Stromal cell of bone marrow (primary cell): ENCODE measurements around the gene URGCP.
"Not testable (repeated sequence)": the region's sequence is repeated elsewhere in the genome, so short reads cannot be mapped to it uniquely, and the experiment has no call there.

Experiments used
- DNase-seq: peaks from one replicate; pipeline ENCODE4 v3.0.0-alpha.2; 2012; ENCODE audit warnings: low read depth

URGCP gene

GRCh38 chr7:43921423-43921822 lies 15.0 kb upstream of the URGCP start:
- DNase-seq: no peak

DNA sequence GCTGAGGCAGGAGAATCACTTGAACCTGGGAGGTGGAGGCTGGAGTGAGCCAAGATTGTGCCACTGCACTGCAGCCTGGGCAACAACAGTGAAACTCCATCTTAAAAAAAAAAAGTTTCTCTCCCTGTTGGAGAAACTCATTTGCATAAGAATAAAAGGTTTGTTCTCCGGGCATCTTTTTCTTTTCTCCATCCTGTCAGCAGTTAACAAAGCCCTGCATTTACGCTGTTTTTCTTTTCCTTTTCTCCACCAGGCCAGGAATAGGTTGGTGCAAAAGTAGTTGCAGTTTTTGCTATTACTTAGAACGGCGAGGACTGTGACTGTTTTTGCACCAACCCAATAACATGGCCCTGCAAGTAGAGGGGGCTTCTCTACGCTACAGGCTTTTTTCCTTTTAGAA lies 9.5 kb upstream of the URGCP start:
- no peak for DNase-seq

- DNase-seq: no peak
These were observed 8.4 kb upstream of the URGCP start for GRCh38 chr7:43914795-43915194.

GRCh38 chr7:43905956-43906330 lies 453 bp downstream of the URGCP start:
- no peak for DNase-seq

DNA sequence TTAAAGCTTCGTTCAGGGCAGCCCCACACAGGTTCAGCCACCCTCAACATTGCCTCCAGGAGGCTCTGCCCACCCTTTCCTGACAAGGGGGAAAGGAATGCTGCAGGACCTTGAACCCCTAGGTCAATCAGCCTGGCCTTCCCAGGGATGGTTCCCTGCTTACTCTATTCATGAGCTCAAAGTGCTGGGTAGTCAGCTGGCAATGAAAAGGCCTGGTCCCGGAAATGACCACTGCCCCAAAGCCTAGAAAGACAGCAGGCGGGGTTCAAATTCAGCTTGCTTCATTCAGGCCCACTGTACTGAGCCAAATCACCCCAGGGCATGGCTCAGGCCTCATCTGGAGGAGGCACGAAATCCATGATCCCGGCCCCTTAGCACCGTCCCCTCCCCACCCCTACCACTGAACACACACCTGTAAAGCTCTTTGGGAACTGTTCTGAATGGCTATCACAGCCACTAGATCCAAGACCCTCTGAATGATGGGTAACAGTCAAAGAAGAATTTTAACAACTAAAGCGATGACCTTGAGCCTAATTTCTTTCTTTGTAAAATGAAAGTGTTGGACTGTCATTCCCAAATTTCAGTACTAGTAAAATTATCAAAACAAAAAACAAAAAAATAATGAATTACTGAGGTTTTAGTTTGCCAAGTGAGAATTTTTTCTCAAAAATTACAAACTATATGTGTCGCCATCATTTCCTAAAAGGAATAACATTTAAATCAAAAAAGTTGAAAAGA lies 1.0 kb downstream of the URGCP start:
- no peak for DNase-seq

DNA sequence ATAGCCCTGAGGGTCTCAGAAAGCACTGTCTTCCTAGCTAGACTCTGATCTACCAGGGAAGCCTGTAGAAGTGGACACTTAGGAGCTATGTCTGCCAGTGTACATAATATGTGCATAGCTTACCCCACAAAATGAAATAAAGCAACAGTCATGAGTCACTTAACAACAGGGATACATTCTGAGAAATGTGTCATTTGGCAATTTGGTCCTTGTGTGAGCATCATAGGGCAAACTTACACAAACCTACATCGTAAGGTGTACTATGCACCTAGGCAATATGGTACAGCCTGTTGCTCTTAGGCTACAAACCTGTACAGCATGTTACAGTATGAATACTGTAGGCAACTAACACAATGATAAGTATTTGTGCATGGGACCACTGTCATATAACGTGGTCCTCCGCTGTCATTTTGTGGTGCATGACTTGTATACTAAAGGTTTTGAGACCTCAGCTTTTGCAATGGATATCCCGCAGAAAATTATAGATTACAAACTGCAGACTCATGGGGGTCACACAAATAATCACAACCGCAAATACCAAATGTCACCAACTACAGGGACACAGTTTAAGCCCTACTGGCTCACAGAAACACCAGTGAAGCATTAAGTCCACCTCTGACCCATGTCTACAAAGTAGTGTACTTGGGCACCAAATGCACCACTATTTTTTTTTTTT lies 1.7 kb downstream of the URGCP start:
- no peak for DNase-seq

DNA sequence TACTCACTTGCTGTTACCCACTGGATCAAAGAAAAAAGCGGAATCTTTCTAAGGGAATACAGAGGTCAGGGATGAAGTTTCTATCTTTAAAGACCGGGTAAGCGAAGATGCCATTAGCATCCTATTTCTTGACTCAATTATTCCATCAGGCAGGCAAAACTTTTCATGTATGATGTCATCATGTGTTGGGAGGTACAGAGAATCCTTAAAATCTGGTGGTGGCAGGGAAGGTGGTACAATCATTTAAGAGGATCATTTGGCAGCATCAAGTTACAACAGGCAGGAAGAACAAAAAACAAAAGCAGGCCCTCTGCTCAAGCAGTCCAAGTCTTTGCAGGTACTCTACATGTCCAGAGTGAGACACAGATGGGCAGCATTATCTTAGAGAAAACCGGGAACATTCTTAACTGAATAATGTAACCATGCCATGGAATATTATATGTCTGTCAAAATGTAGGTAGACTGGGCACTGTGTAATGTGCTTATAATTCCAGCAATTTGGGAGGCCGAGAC lies 3.8 kb downstream of the URGCP start:
- no peak for DNase-seq

- not testable (repeated sequence) for DNase-seq
These were observed 7.8 kb downstream of the URGCP start for GRCh38 chr7:43898571-43898970.

- no peak for DNase-seq
These were observed 10.5 kb downstream of the URGCP start for GRCh38 chr7:43895847-43896415.

DNA sequence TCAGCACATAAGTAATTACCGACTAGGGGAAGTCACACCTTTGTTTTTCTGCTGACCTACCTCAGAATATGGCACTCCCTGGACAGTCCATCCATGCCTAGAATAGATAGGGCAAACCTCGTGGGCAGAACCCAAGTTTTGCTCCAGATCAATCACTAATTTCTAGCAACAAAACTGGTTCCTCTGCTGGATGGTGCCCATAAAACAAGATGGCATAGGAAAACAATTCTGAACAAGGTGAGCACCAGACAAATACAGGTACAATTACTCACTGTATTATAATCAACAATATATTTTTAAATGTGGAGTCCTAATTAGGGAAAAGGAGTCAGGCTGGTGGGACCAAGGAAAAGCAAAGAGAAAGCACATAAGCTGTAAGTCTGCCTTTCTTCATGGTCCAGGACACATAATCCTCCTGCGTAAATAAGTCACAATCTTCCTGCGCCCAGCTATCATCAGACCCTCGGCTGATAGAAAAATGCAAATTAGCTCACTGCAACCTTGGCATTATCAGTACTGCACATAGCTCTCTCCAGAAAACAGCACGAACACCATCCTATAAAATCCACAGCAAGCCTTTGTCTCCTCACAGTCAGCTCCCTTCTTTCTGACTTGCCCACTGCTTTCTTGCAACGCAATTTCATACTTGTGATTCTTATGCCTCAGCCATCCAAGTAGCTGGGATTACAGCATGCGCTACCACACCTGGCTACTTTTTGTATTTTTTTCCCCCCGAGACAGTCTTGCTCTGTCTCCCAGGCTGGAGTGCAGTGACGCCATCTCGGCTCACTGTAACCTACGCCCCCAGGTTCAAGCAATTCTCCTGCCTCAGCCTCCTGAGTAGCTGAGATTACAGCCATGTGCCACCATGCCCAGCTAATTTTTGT lies 15.1 kb downstream of the URGCP start:
- no peak for DNase-seq

DNA sequence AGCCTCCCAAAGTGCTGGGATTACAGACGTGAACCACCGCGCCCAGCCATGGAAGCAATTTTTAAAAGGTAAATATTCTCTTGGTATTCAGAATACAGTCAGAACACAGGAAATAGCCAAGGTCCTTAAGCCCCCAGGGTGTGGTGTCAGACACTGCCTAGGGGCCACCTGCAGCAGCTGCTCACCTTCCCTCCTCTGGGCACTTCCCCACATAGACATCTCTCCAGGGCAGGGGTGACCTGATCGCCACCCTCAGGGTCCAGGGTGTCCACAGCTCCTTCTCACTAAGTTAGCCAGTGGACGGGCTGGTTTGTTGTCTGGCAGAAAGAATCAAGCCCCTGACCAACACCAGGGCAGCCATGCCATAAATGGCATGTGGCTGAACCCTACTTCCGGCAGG lies 15.9 kb downstream of the URGCP start:
- DNase-seq: no peak

- DNase-seq: no peak
These were observed 17.1 kb downstream of the URGCP start for GRCh38 chr7:43888993-43889945.

DNA sequence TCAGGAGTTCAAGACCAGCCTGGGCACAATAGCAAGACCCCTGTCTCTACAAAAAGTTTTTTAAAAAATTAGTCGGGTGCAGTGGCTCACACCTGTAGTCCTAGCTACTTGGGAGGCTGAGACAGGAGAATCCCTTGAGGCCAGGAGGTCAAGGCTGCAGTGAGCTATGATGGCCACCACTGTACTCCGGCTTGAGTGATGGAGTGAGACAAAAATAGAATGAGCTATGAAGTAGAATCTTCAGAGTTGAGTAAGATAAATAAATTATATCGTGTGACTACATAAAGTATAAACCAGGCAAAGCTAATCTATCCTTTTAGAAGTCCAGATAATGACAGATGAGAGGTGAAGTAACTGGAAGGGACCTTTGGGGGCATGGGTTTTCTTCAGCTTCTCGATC lies 21.8 kb downstream of the URGCP start:
- no peak for DNase-seq

DNA sequence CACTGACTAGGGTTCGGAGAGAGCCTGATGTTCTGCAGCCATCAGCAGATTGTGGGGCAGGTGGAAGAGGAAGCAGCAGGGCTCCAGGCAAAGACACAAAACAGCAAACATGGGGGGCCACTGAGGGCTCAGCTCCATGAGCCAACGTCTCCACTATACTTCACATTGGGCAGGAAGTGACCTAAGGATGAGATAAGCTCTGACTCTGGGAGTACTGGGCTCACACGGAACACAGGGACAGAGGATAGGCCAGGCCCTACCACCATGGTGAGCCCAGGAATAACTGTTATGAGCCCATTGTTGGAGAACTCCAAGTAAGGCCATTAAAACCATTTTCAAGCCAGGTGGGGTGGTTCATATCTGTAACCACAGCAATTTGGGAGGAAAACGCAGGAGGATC lies 22.2 kb downstream of the URGCP start:
- DNase-seq: no peak

DNA sequence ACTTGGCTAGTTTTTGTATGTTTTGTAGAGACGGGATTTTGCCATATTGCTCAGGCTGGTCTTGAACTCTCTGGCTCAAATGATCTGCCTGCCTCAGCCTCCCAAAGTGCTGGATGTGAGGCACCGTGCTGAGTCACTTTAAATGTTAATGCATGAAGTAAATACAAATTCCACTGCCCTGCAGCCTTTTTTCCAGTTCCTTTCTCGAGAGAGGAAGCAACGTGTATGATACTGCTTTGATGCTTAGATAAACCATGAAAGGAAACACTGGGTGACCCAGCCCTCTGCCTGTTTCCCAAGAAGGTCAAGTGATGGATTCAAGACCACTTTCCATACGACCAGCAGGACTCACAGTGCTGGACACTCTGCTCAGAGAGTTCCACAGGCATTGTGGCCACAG lies 25.8 kb downstream of the URGCP start:
- DNase-seq: no peak

GRCh38 chr7:43879477-43879876 lies 26.9 kb downstream of the URGCP start:
- DNase-seq: peak; percentile 87

DNA sequence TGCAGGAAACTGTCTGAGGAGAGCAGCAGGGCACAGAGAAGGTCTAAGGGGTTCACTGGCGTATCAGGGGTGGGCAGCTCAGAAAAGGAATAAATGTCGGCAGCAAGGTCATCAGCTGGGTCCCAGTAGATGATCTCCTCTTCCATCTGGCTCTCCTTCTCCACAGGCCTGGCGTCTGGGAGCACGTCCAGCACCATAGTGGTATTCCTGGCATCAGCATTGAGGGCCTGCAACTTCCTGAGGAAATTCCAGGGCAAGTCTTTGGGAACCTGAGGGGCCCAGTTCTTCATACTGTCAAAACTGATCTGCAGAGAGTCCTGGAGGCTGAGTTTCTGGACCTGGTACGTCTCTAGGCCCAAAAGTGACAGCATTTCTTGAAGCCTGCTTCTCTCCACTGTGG lies 27.5 kb downstream of the URGCP start:
- peak; percentile 9 for DNase-seq

DNA sequence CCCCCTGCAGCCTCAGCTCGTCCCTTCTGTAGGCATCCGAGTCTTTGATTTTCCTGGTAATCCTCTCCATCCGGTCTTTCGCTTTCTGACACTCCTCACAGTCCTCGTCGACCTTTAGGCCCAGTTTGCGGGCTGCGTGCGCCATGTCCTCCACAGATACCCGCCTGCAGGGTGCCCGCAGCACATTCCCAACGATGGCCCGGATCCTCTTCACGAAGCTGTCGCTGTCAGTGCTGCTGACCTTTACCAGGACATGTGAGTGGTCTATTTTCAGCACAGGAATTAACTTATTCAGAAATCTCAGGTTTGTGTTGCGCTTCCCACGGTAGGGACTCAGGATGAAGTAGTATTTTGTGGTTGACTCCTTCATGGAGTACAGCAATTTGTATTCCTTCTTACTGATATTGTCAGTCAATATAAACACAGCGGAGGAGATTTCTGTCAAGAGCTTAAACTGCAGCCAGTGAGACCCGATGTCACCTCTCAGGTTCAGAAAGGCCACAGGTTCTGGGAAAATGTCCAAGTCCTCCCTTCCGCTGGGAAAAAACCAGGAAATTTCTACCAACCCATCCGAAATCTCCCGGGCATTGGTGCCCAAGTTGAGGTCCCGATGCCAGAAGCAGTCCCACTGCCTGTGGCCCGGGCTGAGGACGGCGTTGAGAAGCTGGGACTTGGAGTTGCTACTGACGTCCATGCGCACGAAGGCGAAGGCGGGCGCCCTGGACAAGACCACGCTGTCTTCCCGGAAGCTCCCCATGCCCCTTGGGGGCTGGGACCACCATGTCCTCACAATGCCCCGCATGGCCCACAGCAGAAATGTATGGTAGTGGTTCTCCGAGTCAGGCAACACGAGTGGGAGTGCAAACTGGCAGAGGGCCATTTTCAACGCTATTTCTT lies 28.2 kb downstream of the URGCP start:
- DNase-seq: no peak

DNA sequence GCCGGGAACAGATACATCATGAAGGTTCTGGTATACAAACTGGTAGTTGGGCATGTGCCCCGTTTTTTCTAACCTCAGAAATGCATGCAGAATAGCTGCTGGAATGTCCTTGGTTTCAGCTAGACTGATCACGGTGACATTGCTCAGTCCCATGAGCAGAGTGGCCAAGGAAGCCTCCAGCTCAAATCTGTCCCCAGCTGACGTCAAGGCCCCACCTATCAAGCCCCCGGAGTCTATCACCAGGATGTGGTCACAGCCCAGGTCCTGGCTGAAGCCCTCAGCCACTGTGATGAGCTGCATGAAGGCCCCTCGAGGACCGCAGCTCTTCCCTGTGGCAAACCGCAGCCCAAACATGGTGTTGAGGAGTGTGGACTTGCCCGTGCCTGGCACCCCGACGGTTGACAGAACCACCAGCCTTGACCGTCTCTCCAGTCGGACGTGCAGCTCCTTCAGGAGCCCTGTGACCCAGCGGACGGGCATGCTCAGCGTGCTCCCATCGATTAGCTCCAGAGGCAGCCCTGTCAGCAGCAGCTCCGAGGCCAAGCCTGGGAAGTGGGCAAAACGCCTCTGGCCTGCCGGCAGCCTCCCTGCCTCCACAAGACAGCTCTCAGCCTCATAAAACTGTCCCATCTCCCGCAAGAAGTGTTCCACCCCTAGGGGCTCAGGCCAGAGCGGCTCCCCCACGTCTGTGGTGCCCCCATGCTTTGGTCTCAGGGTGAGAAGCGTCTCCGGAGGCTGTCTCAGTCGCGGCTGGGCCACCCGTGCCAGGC lies 29.2 kb downstream of the URGCP start:
- no peak for DNase-seq
